Measurements from ENCODE around the gene ROCK2. TPM values are rescaled to one million over a fixed set of nuclear protein-coding genes. Genes with fewer than 3 reads are reported as not detected.
A peak's percentile ranks its signal among the peaks of the same experiment; 100 is the strongest.

Gene ROCK2
- total and polyA plus RNA-seq, 2 of the 13 experiments (the other 11 are each of a cell fraction or from before 2014, with no cell fraction given), result 38.1 to 119 TPM

DNA sequence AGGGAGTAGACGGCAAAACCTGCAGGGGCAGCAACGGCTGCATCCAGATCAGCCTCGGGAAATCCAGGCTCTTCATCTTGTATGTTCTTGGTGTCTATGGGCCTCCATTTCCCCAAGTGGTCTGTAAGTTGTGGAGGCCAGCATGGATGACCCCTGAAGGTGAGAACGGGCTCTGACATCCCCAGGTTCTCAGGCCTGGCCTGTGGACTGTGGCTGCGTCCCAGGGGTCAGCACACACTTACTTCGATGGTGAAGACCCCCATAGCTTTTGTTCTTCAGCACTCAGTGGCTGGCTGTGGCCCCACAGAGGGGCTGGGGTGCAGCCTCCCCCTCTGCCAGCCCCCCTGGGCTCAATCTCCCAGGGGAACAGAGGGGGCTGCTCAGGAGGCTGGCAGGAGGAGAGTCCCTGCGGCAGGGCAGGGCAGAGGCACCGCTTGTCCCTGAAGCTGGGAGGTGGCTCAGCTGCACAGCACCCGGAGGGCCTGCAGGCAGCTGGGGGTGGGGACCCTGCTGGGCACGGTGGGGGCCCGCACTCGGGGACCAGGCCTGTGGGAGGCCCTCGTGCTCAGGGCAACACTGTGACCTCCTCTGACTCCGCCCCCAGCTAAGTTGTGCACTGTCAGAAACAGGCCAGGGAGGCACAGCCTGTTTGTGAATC lies 185.4 kb downstream of the ROCK2 start (continued):
- TF ChIP-seq ZNF530 (CRISPR knock-in tag; IDR thresholded peaks at IDR 0.05; ENCODE audit: low read depth), result no peak
- 0 out of 2 replicates have a peak, but pooled peaks have one; percentile 13 for TF ChIP-seq ZNF605 (CRISPR knock-in tag; IDR thresholded peaks at IDR 0.05)
- TF ChIP-seq, protein P1, sequence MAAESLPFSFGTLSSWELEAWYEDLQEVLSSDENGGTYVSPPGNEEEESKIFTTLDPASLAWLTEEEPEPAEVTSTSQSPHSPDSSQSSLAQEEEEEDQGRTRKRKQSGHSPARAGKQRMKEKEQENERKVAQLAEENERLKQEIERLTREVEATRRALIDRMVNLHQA (CRISPR knock-in tag; IDR thresholded peaks at IDR 0.05), result no peak
- TF ChIP-seq HOXA3 (CRISPR knock-in tag; IDR thresholded peaks at IDR 0.05), result no peak
- no peak for TF ChIP-seq ZNF549 (CRISPR knock-in tag; IDR thresholded peaks at IDR 0.05)
- 0 out of 2 replicates have a peak, but pooled peaks have one; percentile 4 for TF ChIP-seq STAG1 (CRISPR knock-in tag; IDR thresholded peaks at IDR 0.05)
- no peak for TF ChIP-seq ZNF747 (CRISPR knock-in tag; IDR thresholded peaks at IDR 0.05; ENCODE audit: borderline replicate concordance)
- no peak for TF ChIP-seq PRPF4 (IDR thresholded peaks at IDR 0.05; ENCODE audit: low read depth, low read length, poor library complexity, severe bottlenecking)
- peak; percentile 51; the same call in 1 of the 2 replicates for TF ChIP-seq SPEN (CRISPR knock-in tag; IDR thresholded peaks at IDR 0.05; ENCODE audit: low read depth)
- TF ChIP-seq MYNN (CRISPR knock-in tag; IDR thresholded peaks at IDR 0.05; ENCODE audit: low read depth), result no peak
- no peak for TF ChIP-seq RFX5 (IDR thresholded peaks at IDR 0.05; ENCODE audit: low read depth, low read length)
- no peak for TF ChIP-seq ZNF205 (CRISPR knock-in tag; IDR thresholded peaks at IDR 0.05)
- TF ChIP-seq NCOR1 (IDR thresholded peaks at IDR 0.05; ENCODE audit: borderline replicate concordance, low read length), result no peak
- TF ChIP-seq ZNF34 (CRISPR knock-in tag; IDR thresholded peaks at IDR 0.05; ENCODE audit: borderline replicate concordance), result no peak
- TF ChIP-seq AHR (CRISPR knock-in tag; IDR thresholded peaks at IDR 0.05), result no peak
- TF ChIP-seq, protein P2, sequence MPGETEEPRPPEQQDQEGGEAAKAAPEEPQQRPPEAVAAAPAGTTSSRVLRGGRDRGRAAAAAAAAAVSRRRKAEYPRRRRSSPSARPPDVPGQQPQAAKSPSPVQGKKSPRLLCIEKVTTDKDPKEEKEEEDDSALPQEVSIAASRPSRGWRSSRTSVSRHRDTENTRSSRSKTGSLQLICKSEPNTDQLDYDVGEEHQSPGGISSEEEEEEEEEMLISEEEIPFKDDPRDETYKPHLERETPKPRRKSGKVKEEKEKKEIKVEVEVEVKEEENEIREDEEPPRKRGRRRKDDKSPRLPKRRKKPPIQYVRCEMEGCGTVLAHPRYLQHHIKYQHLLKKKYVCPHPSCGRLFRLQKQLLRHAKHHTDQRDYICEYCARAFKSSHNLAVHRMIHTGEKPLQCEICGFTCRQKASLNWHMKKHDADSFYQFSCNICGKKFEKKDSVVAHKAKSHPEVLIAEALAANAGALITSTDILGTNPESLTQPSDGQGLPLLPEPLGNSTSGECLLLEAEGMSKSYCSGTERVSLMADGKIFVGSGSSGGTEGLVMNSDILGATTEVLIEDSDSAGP (CRISPR knock-in tag; IDR thresholded peaks at IDR 0.05; ENCODE audit: borderline replicate concordance), result peak; percentile 35; the same call in 1 of the 2 replicates
- TF ChIP-seq, protein P3, sequence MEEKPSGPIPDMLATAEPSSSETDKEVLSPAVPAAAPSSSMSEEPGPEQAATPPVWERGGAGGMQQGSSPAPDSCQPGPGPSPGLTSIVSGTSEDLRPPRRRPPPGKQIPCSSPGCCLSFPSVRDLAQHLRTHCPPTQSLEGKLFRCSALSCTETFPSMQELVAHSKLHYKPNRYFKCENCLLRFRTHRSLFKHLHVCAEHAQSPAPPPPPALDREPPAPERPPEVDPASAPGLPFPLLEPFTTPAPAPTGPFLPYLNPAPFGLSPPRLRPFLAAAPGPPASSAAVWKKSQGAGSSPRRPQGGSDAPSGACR (CRISPR knock-in tag; IDR thresholded peaks at IDR 0.05), result no peak
- peak; percentile 70; the same call in 1 of the 2 replicates for TF ChIP-seq KDM3A (CRISPR knock-in tag; IDR thresholded peaks at IDR 0.05; ENCODE audit: low read depth)
- TF ChIP-seq SNAI1 (CRISPR knock-in tag; IDR thresholded peaks at IDR 0.05; ENCODE audit: borderline replicate concordance), result no peak
- TF ChIP-seq ZNF251 (CRISPR knock-in tag; IDR thresholded peaks at IDR 0.05), result no peak
- TF ChIP-seq DPF2 (CRISPR knock-in tag; IDR thresholded peaks at IDR 0.05; ENCODE audit: borderline replicate concordance, low read depth), result no peak
- no peak for TF ChIP-seq ZKSCAN5 (CRISPR knock-in tag; IDR thresholded peaks at IDR 0.05)
- TF ChIP-seq, protein P4, sequence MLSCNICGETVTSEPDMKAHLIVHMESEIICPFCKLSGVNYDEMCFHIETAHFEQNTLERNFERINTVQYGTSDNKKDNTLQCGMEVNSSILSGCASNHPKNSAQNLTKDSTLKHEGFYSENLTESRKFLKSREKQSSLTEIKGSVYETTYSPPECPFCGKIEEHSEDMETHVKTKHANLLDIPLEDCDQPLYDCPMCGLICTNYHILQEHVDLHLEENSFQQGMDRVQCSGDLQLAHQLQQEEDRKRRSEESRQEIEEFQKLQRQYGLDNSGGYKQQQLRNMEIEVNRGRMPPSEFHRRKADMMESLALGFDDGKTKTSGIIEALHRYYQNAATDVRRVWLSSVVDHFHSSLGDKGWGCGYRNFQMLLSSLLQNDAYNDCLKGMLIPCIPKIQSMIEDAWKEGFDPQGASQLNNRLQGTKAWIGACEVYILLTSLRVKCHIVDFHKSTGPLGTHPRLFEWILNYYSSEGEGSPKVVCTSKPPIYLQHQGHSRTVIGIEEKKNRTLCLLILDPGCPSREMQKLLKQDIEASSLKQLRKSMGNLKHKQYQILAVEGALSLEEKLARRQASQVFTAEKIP (CRISPR knock-in tag; IDR thresholded peaks at IDR 0.05; ENCODE audit: borderline replicate concordance), result no peak

Measured in HepG2 (cell line).